ENCODE results near the gene ANGPTL2.

ANGPTL2 gene

DNA sequence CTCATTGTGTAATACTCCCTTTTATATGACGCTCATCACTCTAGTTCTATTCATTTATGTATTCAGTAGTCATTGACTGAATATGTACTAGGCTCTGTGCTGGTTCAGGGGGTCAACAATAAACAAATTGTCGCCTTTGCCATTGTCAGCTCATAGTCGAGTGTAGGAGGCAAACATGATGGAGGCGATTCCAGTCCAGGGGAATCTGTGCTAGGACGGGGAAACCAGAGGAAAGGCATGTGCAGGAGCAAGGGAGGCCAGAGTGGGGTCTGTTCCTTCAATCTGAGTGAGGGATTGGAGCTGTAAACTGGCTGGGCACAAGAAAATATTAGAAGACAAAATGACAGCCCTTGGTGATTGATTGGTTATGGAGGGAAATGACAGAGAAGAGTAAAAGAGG, 83.9 kb downstream of the ANGPTL2 start:
- no peak for DNase-seq
